HG03520 (cell line): Measurements from ENCODE around the gene RADIL.

ENCODE experiments used
- ATAC-seq: cut with Tn5 transposase; IDR thresholded peaks from one replicate; pipeline ENCODE4 v1.9.1; 2021; ENCODE audit warnings: mild to moderate bottlenecking, moderate library complexity; ENCODE audit not compliant: unreplicated experiment

The RADIL gene

DNA sequence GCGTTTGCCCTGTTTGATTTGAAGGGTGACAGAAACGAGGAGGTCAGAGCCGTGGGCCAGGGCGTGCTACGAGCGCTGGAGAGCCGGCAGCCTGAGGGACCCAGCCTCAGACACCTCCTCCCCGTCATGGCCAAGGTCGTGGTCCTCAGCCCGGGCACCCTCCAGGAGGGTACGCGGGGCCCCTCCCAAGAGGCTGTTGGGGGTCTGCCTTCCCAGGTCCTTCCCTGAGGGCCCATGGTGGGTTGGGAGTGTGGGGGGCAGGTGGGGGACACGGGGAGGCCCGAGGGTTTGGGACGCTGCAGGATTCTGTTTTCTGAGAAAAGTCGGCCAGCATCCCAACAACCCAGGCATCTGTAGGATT is 100.2 kb downstream of the RADIL start:
- no peak for ATAC-seq

GRCh38 chr7:4782333-4783291 is 100.9 kb downstream of the RADIL start:
- ATAC-seq = no peak

DNA sequence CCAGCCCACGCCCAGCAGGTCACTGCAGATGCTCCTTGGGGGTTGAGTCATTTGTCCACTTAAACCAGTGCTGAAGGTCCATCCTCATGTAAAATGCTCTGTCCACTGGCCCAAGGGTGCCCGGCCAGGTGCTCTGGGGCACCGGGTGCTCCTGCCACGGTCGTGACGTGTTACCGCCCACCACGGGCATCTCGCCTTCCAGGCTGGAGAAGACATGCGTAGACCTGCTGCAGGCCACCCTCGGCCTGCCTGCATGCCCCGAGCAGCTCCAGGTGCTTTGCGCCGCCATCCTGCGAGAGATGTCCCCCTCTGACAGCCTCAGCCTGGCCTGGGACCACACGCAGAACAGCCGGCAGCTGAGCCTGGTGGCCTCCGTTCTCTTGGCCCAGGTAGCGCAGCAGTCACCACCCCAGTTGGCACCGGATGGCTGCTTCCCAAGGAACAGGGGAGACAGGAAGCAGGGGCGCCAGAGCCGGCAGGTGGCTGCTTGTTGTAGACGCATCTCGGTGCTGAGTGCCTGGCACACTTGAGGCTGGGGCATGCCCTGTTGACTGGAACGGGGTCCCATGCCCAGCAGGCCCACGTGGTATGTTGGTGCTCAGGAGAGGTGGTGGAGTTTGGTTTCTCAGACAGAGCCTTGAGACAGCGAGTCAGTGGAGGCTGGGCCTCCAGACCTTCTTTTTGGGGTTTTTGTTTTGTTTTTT is 102.0 kb downstream of the RADIL start:
- ATAC-seq = no peak

GRCh38 chr7:4779118-4779517 is 104.4 kb downstream of the RADIL start:
- no peak for ATAC-seq

DNA sequence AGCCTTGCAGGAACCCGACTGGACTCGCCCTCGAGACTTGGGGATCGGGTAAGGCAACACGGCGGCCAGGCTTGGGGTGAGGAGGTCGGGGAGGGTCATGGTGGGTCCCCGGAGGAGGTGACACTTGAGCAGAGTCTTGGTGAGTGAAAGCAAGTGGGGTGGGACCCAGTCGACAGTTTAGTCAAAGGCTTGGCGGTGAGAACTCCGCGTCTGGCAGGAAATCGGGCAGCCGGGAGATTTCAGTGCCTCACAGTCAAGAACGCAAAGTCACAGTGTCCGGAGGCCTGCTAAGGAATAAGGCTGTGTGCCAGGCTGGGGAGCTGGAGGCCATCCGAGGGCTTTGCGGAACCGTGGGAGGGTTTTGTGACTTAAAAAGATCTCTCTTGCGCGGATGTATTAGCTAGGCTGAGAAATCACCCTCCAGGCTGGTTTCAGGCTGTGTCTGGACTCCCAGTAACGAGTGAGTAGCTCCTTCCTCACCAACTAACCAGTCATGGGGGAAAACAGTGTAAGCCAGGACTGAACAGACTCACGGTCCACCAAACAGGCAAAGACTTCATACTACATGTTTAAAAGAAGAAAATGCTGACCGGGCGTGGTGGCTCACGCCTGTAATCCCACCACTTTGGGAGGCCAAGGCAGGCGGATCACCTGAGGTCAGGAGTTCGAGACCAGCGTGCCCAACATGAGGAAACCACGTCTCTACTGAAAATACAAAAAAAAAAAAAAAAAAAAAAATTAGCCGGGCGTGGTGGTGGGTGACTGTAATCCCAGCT is 107.5 kb downstream of the RADIL start:
- no peak for ATAC-seq

DNA sequence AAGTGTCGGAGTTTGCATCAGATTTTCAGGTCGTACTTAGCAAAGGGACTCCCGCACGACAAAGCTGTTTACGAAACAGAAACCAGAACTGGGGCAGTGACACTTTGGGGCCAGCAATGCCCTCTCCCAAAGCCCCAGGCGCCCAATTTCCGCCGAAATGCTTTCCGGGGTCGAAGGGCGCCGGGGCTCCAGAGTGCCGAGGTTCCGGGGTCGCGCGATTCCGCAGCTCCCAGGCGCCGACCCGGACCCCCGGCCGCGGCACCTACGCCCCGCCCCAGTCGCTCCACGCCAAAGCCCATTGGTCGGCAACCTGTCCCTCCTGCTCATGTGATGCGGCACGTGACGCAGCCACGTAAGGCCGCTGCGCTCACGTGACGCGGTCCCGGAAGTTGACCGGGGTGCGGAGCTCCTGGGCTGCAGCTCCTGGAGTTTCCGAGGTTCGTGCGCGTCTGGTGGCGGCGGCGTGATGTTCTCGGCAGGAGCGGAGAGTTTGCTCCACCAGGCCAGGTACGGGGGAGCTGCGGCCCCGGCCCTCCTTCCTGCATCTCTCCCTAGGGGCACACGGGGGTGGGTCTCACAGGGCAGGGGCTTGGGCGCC is 108.2 kb downstream of the RADIL start, which contains the start of gene AP5Z1:
Gene AP5Z1, plus strand, starts transcription at position 374 of the 598 bp plus-strand sequence. Its CDS starts 93 bp downstream, at position 467.
- peak; percentile 87 for ATAC-seq

DNA sequence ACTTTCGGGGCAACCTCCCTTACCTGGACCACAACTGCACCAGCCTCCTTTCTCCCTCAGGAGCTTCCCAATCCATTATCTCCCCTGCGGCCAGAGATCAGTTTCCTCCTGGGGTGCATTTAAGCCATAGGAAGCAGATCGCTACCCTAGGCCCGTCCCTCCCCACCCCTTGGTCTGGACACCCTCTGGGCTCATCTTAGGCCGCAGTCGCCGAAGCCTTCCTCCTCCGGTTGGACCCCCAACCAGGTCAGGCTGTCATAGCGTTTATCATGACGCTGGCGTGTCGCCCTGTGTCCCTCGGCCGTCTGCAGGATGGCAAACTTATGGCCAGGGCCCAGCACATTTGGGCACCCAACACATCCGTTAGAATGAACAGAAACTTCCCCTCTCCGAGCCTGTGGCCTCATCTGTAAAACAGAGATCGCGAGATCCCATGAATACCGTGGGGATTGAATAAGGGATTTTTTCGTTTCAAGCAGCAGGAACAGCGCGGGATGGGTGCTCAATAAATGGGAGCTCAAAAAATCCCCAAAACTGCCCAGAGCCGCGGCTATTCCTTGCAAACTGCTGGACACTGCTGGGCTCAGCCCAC is 108.8 kb downstream of the RADIL start:
- ATAC-seq = peak; percentile 26

- no peak for ATAC-seq
Observed at GRCh38 chr7:4774007-4774406, 109.5 kb downstream of the RADIL start.

DNA sequence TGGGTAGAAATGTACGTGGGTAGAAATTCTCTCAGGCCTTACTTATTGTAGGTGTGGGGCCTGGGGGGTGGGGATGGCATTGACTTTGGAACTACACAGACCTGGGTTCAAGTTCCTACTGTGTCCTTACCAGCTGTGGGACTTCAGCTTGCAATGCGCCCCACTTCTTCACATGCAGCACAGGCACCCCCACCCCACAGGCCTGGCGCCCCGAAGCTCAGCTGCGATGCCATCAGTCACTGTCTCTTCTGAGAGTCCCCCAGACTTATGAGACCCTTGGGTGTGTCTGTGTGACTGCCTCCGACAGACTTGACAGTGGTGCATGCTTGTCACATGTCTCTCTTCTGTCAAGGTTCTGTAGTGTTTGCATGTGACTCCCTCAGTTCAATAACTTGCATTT is 111.2 kb downstream of the RADIL start:
- no peak for ATAC-seq

GRCh38 chr7:4771737-4772136 is 111.8 kb downstream of the RADIL start:
- ATAC-seq = no peak

GRCh38 chr7:4770886-4771285 is 112.6 kb downstream of the RADIL start:
- ATAC-seq = no peak

- ATAC-seq = no peak
Observed at GRCh38 chr7:4769761-4770160, 113.8 kb downstream of the RADIL start.

DNA sequence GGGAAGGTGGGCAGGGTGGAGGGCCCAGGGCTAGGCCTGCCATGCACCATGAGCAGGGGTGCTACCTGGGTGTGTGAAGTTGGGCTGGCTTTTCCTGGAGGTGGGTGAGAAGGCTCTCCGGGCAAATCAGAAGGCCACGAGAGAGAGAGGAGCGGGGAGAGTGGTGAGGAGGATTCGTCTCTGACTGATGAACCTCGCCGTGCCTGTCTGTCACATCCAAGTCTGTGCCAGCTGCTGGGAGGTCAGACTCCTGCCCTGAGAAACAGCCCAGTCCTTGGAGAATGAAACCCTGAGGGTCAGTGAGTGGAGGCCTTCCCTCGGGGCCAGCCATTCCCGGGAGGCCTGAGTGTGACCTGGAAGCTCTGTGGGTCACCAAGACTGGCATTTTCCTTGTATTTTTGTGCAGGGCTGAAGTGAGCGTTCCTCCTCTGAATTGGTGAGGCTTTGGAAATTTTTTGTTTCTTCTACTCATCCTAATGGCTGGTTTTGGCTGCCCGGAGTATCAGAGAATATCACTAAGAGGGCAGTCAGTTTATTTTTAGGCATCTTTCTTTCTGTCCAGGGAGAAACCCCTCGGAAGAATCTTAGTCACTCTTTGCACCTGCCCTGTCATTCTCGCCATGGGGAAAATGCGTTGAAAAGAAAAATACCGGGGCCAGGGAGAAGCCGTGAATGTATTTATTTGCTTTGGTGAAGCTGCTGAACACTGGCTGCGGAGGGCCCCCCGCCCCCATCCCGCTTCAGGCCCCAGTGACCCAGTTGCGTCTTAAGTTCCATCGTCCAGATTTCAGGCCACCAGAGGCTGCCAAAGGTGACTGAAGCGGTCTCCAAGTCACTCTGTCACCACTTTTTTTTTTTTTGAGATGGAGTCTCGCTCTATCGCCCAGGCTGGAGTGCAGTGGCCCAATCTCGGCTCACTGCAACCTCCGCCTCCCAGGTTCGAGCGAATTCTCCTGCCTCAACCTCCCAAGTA is 114.6 kb downstream of the RADIL start:
- ATAC-seq = no peak

DNA sequence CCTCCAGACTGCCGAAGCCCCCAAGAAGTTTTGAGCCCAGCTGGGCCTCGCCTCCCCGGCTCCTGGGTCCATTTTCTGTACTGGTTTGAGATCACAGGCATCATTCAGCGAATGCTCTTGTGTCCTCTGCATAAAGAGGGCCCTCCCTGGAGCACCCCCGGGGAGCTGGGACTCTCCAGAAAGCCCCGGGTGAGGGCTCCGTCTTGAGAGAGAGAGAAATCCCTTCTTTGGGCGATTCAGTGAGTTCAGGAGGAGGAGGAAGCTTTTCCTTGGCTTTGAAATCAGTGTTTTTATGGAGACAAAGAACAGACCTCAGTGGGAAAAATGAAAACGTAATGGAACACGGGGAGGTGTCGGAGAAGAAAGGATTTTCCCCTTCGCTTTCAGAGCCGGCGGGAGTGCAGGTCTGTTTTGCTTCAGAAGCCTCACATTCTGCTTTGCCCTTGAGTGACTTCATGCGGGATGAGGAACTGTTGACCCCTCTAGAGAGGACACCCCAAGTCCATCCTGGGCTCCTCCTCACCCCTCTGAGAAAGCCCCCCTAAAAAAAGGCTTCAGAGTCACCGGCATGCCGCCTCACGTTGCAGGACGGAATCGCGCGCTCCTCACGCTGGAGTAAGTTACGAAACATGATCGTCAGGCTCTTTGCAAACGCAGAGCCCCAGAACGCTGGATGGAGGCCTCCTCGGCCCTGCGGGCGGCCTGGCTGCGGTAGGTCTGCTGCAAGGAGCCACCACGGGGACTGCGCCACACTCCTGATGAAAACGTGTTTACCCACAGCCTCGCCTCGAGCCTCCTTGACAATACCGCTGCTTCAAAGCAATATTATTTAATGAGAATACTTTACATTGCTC is 116.6 kb downstream of the RADIL start:
- no peak for ATAC-seq

DNA sequence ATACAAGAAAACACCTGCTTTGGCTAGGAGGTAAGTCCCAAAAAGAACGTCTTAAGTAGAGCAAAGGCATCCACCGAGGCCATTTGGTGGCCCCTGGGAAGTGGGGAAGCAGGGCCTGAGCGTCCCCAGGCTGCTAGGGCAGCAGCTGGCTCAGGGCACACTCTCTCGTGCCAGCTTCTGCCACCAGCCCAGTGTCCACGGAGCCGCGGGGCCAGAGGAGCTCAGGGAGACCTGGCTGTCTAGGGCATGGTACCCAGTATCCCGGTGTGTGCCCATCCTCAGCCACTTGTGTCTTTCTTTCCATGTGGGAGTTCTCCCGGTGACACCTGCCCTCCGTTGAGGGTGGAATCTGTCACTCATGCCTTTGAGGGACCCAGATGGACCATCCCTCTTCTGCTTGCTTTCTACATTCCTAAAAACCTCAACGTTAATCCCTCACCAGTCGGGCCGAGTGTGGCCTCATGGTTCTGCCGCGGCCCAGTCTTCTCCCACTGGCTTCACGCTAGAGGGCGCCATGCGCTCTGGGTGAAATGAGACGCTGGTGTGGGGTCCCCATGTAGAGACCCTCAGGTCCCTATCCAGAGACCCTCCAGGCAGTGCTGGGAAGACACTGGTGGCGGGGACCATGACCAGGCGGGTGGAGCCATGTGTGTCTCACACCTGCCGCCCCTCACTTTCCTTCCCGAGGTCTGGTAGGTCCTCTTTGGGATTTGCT is 117.6 kb downstream of the RADIL start:
- ATAC-seq = no peak

DNA sequence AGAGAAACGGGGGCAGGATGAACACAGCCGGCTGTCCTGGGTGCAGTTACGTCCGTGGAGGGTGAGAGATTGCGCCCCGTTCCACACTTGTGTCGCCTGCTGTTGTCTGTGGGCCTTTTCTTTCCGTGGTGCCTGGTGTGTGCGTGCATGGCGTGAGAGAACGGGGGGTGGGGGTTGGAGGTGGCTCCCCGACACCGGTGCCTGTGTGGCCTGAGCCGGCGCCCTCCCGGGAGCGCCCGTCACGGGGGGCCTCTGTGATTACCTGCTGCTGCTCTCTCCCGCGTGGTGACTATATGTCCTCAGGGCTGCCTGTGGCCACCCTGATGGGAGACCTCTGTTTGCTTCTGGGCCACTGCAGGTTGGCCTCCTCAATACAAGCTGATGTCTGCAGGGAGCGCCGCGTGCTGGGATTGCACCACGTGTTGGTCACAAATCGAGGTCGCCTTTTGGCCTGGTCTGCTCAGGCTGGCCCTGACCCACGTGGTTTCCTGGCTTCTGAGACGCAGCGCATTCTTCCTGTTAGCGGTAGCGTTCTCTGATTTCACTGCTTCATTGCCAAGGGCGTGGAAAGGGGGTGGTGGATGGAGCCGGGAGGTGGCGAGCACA is 119.0 kb downstream of the RADIL start:
- no peak for ATAC-seq

DNA sequence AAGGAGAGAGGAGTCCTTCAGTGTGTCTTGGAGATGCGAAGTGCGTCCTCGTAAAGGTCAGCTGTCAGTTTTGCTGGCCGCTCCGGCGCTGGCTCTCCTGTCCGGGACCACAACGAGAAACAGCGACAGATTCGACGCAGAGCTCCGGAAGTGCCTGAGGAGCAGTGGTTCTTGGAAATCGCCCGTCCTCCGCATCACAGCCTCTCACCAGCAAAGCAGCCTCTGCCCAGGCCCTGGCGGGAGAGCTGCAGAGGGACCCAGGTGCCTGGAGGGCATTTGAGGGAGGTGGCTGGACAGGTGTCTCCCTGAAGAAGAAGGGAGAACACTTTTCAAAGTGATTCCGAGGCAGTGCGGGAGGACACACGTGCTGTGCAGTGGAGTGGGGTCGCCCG is 119.7 kb downstream of the RADIL start:
- ATAC-seq = no peak
